GM12801 (cell line): ENCODE measurements around the gene TESMIN.

ENCODE experiments used
- TF ChIP-seq, protein P1 (sequence below): IDR thresholded peaks from one replicate; pipeline ENCODE4 v1.5.1; 2011; ENCODE audit warnings: control low read depth; ENCODE audit not compliant: insufficient read length; ENCODE audit errors: extremely low read depth

Gene TESMIN

DNA sequence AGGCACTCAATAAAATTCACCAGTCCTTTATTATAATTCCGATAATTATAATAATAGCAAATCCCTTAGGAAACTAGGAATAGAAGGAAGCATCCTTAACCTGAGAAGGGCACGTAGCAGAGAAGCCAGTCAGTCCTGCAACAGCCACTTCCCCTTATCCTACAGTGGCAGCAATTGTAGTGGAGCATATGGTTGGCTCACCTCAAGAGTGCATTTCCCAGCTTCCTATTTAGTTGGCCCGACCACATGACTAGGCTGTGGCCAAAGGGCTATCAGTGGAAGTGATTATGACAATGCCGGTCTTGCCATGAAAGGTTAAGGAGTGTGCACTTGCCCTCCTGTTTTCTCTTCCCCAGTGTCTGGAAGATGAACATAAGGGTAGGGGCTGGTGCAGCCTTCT lies 27.0 kb downstream of the TESMIN start:
- TF ChIP-seq, protein P1, sequence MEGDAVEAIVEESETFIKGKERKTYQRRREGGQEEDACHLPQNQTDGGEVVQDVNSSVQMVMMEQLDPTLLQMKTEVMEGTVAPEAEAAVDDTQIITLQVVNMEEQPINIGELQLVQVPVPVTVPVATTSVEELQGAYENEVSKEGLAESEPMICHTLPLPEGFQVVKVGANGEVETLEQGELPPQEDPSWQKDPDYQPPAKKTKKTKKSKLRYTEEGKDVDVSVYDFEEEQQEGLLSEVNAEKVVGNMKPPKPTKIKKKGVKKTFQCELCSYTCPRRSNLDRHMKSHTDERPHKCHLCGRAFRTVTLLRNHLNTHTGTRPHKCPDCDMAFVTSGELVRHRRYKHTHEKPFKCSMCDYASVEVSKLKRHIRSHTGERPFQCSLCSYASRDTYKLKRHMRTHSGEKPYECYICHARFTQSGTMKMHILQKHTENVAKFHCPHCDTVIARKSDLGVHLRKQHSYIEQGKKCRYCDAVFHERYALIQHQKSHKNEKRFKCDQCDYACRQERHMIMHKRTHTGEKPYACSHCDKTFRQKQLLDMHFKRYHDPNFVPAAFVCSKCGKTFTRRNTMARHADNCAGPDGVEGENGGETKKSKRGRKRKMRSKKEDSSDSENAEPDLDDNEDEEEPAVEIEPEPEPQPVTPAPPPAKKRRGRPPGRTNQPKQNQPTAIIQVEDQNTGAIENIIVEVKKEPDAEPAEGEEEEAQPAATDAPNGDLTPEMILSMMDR: no peak

DNA sequence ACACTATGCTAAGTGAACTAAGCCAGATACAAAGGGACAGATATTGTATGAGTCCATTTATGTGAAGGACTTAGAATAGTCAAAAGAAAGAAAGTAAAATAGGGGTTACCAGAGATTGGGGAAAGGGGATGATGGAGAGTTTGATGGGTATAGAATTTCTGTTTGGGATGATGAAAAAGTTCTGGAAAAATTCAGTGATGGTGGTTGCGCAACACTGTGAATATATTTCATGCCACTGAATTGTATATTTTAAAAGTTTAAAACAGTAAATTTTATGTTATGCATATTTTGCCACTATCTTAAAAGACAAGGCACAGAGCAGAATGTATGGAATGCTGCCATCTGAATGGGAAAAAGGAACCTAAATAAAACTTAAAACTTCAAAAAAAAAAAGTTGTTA lies 29.2 kb downstream of the TESMIN start:
- TF ChIP-seq, protein P1: no peak

DNA sequence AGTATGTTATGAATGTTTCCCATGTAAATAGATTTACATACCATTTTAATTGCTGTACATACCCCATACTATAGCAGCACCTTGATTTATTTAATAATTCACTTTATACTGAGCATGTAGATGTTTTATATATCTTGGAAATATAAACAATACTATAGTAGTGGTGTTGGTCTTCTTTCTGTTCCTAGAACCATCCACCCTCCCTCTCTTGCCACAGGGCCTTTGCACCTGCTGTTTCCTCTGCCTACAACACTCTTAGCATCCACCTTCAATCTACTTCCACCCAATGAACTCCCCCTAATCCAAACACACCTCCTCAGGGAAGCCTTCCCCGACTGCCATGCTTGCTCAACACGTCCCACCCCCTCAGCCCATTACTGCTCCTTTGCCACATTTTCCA lies 30.2 kb downstream of the TESMIN start:
- TF ChIP-seq, protein P1: no peak

DNA sequence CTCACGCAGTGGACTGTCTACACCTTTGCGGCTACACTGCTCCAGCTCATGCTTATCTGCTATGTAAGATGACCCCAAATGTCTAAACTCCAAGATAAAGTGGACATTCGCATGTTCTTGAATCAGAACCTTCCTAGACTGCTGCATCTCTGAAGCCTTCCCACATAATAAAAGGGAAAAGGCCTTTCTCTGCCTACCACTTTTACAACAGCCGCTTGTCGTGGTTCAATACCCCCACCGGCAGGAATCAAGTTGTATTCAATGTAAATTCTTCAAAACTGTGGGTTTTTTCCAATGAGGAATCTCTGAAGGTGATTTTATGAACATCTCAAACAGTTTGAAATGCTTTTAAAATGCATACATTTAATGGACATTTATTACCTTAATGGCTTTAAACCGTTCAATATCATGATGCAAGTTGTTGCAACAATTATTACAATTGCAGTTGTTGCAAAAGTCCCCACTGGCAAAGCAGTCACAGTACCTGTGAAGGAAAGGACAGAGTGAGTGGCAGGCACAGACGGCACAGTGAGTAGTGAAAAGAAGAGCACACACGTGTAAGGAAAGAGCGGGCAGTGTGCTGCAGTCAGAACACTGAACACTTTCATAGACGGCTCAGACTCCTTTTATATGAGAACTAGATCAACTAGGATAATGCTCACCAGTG lies 35.7 kb downstream of the TESMIN start:
- TF ChIP-seq, protein P1: no peak

DNA sequence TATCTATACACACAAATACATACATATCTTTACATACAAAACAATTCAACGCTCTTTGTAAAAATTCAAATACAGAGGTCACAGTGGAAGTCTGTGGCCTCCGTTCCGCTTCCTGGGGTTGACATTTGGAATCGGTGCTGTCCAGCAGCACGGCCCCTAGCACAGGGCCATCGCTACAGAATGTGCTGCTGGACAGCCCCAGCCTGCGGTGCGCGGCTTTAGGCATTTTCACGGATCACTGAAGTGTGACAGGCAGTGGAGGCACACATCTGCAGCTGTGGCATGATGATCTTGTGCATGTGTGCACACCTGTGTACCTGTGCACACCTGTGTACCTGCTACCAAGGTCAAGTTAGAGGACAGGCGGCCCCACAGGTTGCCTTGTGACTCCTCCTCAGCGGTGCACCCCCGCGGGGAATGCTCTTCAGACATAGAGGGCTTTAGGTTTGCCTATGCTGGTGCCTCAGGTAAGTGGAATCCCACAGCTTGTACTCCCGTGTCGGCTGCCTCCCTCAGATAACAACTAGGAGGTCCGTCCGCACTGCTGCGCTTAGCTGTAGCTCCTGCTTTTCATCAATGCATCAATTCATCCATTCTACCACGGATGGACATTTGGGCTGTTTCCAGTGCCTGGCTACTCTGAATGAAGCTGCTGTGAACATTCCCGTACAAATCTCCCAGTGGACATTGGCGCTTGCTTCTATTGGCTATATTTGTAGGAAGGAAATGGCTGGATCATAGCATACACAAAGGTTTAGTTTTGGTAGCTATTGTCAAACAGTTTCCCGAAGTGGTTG lies 37.1 kb downstream of the TESMIN start:
- TF ChIP-seq, protein P1: no peak

DNA sequence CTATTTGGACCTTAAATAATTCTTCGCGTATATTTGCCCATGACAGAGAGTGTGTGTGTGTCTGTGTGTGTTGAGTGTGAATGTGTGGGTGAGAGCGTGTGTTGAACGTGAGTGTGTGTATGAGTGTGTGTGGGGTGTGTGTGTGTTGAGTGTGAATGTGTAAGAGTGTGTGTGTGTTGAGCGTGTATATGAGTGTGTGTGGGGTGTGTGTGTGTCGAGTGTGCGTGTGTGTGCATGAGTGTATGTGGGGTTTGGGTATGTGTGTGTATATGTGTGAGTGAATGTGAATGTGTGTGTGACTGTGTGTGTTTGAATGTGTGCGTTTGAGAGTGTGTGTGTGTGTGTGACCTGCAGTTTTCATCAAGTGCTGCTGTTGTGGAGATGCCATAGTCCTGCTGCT lies 40.2 kb downstream of the TESMIN start:
- TF ChIP-seq, protein P1: no peak

DNA sequence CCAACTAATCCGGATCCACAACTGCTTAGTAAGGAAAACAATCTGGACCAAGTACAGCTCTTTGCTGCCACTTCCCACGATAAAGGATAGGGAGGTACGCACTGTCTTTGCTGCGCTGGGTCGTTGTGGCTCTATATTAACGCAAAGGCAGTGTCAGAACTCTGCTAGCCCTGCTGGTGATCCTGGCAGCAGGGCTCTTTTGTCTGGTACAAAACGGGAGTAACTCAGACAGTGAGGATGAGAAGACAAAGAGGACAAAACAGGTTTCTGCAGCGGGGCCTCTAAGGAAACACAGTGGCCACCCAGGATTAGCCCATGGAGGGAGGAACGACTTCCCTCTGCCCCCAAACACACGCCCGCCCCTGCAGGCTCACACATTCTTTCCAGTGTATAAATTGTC lies 40.9 kb downstream of the TESMIN start:
- TF ChIP-seq, protein P1: no peak
